WERI-Rb-1 (cell line): ENCODE results near the gene YWHAB.

Experiments used
- DNase-seq: peaks from one replicate; pipeline ENCODE4 v3.0.0-alpha.2; 2020
- H3K27ac ChIP-seq: fragments of 250-450 bp; sonication (Bioruptor Pico); 2 replicates; pipeline ENCODE4 v1.5.1; 2020; ENCODE audit warnings: mild to moderate bottlenecking, moderate library complexity
- H3K27me3 ChIP-seq: fragments of 250-450 bp; sonication (Bioruptor Pico); 2 replicates; pipeline ENCODE4 v1.5.1; 2021; ENCODE audit warnings: mild to moderate bottlenecking, low read depth, moderate library complexity; ENCODE audit not compliant: insufficient read depth, severe bottlenecking
- H3K36me3 ChIP-seq: fragments of 250-450 bp; sonication (Bioruptor Pico); 2 replicates; pipeline ENCODE4 v1.5.1; 2020; ENCODE audit warnings: mild to moderate bottlenecking, moderate library complexity
- H3K4me3 ChIP-seq: 2 replicates; pipeline ENCODE4 v1.5.1; 2011; ENCODE audit warnings: low read depth, mild to moderate bottlenecking, control low read depth, low read length
- H3K9me3 ChIP-seq: fragments of 250-450 bp; sonication (Bioruptor Pico); 2 replicates; pipeline ENCODE4 v1.5.1; 2021; ENCODE audit warnings: mild to moderate bottlenecking, moderate library complexity; ENCODE audit not compliant: severe bottlenecking
- CTCF ChIP-seq: IDR thresholded peaks from 2 replicates; pipeline ENCODE4 v1.5.1; 2011; ENCODE audit warnings: low read depth, mild to moderate bottlenecking, control low read depth, inconsistent platforms, low read length

Gene YWHAB

GRCh38 chr20:44942264-44942973, 56.9 kb downstream of the YWHAB start:
- DNase-seq: peak; percentile 33
- Histone ChIP-seq H3K36me3 (peaks cover 67% of the 10 kb centered on the region), H3K4me3 (no peak overlapping the region), H3K27me3 (no peaks in the 10 kb centered on the region), H3K9me3 (no peaks in the 10 kb centered on the region), H3K27ac (peak overlapping the region; percentile 24; the same call in 1 of the 2 replicates)
- TF ChIP-seq CTCF: peak; percentile 51

- no peak for TF ChIP-seq CTCF
- Histone ChIP-seq H3K4me3 (no peak overlapping the region), H3K27me3 (no peaks in the 10 kb centered on the region), H3K9me3 (no peaks in the 10 kb centered on the region), H3K27ac (no peak overlapping the region), H3K36me3 (peaks cover 71% of the 10 kb centered on the region)
- no peak for DNase-seq
Measured at GRCh38 chr20:44943828-44944227, 58.3 kb downstream of the YWHAB start.

DNA sequence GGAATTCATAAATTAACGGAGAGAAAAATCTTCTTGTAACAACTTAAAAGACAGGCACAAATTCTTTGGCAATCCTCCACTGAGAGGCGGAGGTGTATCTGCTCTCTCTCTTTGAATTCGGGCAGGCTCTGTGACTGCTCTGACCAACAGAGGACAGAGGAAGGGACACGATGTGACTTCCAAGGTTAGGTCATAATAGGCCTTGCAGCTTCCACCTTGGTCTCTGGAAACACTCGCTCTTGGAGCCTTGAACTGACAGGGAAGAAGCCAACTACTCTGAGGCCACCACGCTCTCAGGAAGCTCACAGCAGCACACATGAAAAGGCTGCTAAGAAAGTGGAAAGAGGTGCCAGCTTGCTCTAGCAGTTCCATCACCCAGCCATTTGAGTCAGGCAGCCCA, 59.8 kb downstream of the YWHAB start:
- Histone ChIP-seq H3K27me3 (no peaks in the 10 kb centered on the region), H3K36me3 (peaks cover 78% of the 10 kb centered on the region)
- TF ChIP-seq CTCF: no peak

GRCh38 chr20:44946271-44946852, 60.9 kb downstream of the YWHAB start:
- Histone ChIP-seq H3K27me3 (no peaks in the 10 kb centered on the region), H3K9me3 (no peaks in the 10 kb centered on the region), H3K27ac (no peak overlapping the region), H3K4me3 (no peak overlapping the region), H3K36me3 (peaks cover 81% of the 10 kb centered on the region)
- TF ChIP-seq CTCF: no peak
- no peak for DNase-seq

More for the DNA sequence above, 59.8 kb downstream of the YWHAB start:
- DNase-seq: no peak
- H3K4me3 ChIP-seq: no peak overlapping the region
- no peaks in the 10 kb centered on the region for H3K9me3 ChIP-seq
- no peak overlapping the region for H3K27ac ChIP-seq

GRCh38 chr20:44948107-44948506, 62.6 kb downstream of the YWHAB start:
- DNase-seq: no peak
- Histone ChIP-seq H3K4me3 (no peak overlapping the region), H3K27ac (no peak overlapping the region), H3K27me3 (no peaks in the 10 kb centered on the region), H3K9me3 (no peaks in the 10 kb centered on the region), H3K36me3 (peaks cover 84% of the 10 kb centered on the region)
- no peak for TF ChIP-seq CTCF
